WTC11 (cell line): Measurements from ENCODE around the gene MS4A4A. TPM values are rescaled to one million over a fixed set of nuclear protein-coding genes. Genes with fewer than 3 reads are reported as not detected.

Source experiments
- ATAC-seq: fragments of 200-7000 bp; cut with Tn5 transposase; 2 replicates; pipeline ENCODE4 v1.10.0; 2021; ENCODE audit warnings: mild to moderate bottlenecking, moderate library complexity
- CTCF ChIA-PET: fragments of 300-600 bp; sonication (Branson Sonifier 250); formaldehyde crosslinking; loops from one replicate; lab custom pipeline; 2021; ENCODE audit warnings: antibody characterized with exemption; lab: Charles Lee
- POLR2A ChIA-PET: fragments of 350-600 bp; sonication (Branson Sonifier 250); formaldehyde crosslinking; loops from one replicate; lab custom pipeline; 2021; ENCODE audit warnings: antibody characterized with exemption; lab: Charles Lee
- DNase-seq: peaks from one replicate; pipeline ENCODE4 v3.0.0; 2021; ENCODE audit warnings: low spot score
- H3K27ac Mint-ChIP-seq: 2 replicates; pipeline ENCODE4 v1.8.0; 2021; ENCODE audit warnings: mixed read lengths
- H3K27me3 Mint-ChIP-seq: 2 replicates; pipeline ENCODE4 v1.8.0; 2021; ENCODE audit warnings: low read depth, mild to moderate bottlenecking, moderate library complexity, mixed read lengths
- H3K36me3 Mint-ChIP-seq: 2 replicates; pipeline ENCODE4 v1.8.0; 2021; ENCODE audit warnings: mixed read lengths
- H3K4me1 Mint-ChIP-seq: 2 replicates; pipeline ENCODE4 v1.8.0; 2022; ENCODE audit warnings: mixed read lengths
- H3K4me3 Mint-ChIP-seq: 2 replicates; pipeline ENCODE4 v1.8.0; 2021; ENCODE audit warnings: mild to moderate bottlenecking, moderate library complexity, mixed read lengths
- H3K9me3 Mint-ChIP-seq: 2 replicates; pipeline ENCODE4 v1.8.0; 2021; ENCODE audit warnings: mixed read lengths
- ARID4B ChIP-seq: sonication (generic); formaldehyde crosslinking; IDR thresholded peaks from 2 replicates; pipeline ENCODE4 v1.8.0; 2023; ENCODE audit warnings: missing genetic modification reagents, mild to moderate bottlenecking, borderline replicate concordance
- ATF6 ChIP-seq: sonication (generic); formaldehyde crosslinking; IDR thresholded peaks from 2 replicates; pipeline ENCODE4 v1.8.1; 2023; ENCODE audit warnings: mild to moderate bottlenecking, missing genetic modification reagents
- CREB1 ChIP-seq: sonication (generic); formaldehyde crosslinking; IDR thresholded peaks from 2 replicates; pipeline ENCODE4 v1.8.0; 2023; ENCODE audit warnings: mild to moderate bottlenecking, missing genetic modification reagents
- E2F4 ChIP-seq: sonication (generic); formaldehyde crosslinking; IDR thresholded peaks from 2 replicates; pipeline ENCODE4 v1.8.1; 2022; ENCODE audit warnings: low read depth, mild to moderate bottlenecking, moderate library complexity, missing genetic modification reagents, borderline replicate concordance
- ERG ChIP-seq: fragments of 250-450 bp; sonication (Bioruptor Pico); IDR thresholded peaks from 2 replicates; pipeline ENCODE4 v1.8.0; 2021; ENCODE audit warnings: mild to moderate bottlenecking
- MXD4 ChIP-seq: fragments of 250-450 bp; sonication (Bioruptor Pico); IDR thresholded peaks from 2 replicates; pipeline ENCODE4 v1.8.0; 2021; ENCODE audit warnings: mild to moderate bottlenecking, moderate library complexity, borderline replicate concordance
- MYBL2 ChIP-seq: sonication (generic); formaldehyde crosslinking; IDR thresholded peaks from 2 replicates; pipeline ENCODE4 v1.8.1; 2023; ENCODE audit warnings: mild to moderate bottlenecking, moderate library complexity, missing genetic modification reagents
- NFE2L1 ChIP-seq: sonication (generic); formaldehyde crosslinking; IDR thresholded peaks from 2 replicates; pipeline ENCODE4 v1.8.1; 2023; ENCODE audit warnings: missing genetic modification reagents
- NR3C1 ChIP-seq: sonication (generic); formaldehyde crosslinking; conservative IDR thresholded peaks from 2 replicates; pipeline ENCODE4 v1.8.1; 2023; ENCODE audit warnings: low read depth, mild to moderate bottlenecking, missing genetic modification reagents
- RELA ChIP-seq: sonication (generic); formaldehyde crosslinking; IDR thresholded peaks from 2 replicates; pipeline ENCODE4 v1.8.1; 2022; ENCODE audit warnings: missing genetic modification reagents, mild to moderate bottlenecking, borderline replicate concordance
- TP53 ChIP-seq: sonication (generic); formaldehyde crosslinking; IDR thresholded peaks from 2 replicates; pipeline ENCODE4 v1.8.1; 2023; ENCODE audit warnings: mild to moderate bottlenecking, missing genetic modification reagents
- ZNF232 ChIP-seq: sonication (generic); formaldehyde crosslinking; IDR thresholded peaks from 2 replicates; pipeline ENCODE4 v1.8.0; 2022; ENCODE audit warnings: mild to moderate bottlenecking, missing genetic modification reagents
- ZNF416 ChIP-seq: fragments of 250-450 bp; sonication (Bioruptor Pico); IDR thresholded peaks from 2 replicates; pipeline ENCODE4 v1.9.0; 2021; ENCODE audit warnings: mild to moderate bottlenecking, inconsistent platforms
- ZNF423 ChIP-seq: fragments of 250-450 bp; sonication (Bioruptor Pico); IDR thresholded peaks from 2 replicates; pipeline ENCODE4 v2.1.2; 2022; ENCODE audit warnings: mild to moderate bottlenecking, moderate library complexity
- total RNA-seq: library from RNA; stranded (reverse); gene quantifications from 3 replicates; pipeline ENCODE4 v1.2.3, GENCODE V29; 2021

Gene MS4A4A
- total RNA-seq, 1 experiment from 2014 or later, result not detected

GRCh38 chr11:60241786-60242185 is 38.7 kb upstream of the MS4A4A start (continued):
- no peak for TF ChIP-seq MYBL2 (CRISPR knock-in tag)
- TF ChIP-seq ZNF416 (CRISPR knock-in tag), result no peak
- TF ChIP-seq ZNF423 (CRISPR knock-in tag), result no peak
- TF ChIP-seq E2F4 (CRISPR knock-in tag), result no peak
- no peak for TF ChIP-seq ATF6 (CRISPR knock-in tag)
- TF ChIP-seq NFE2L1 (CRISPR knock-in tag), result no peak
- TF ChIP-seq ARID4B (CRISPR knock-in tag), result no peak
- no peak for TF ChIP-seq TP53 (CRISPR knock-in tag)
- no peak for TF ChIP-seq MXD4 (CRISPR knock-in tag)
- TF ChIP-seq ERG (CRISPR knock-in tag), result no peak
- TF ChIP-seq NR3C1 (CRISPR knock-in tag), result no peak

GRCh38 chr11:60242740-60243239 is 37.7 kb upstream of the MS4A4A start, which contains the start of gene MS4A4E:
MS4A4E (minus strand) TSS chr11:60243137; CDS start chr11:60230055, 13,082 bp downstream.
- ATAC-seq, result no peak
- no peak for TF ChIP-seq RELA (CRISPR knock-in tag)
- TF ChIP-seq ZNF232 (CRISPR knock-in tag), result no peak
- no peak for TF ChIP-seq CREB1 (CRISPR knock-in tag)
- TF ChIP-seq MXD4 (CRISPR knock-in tag), result no peak
- no peak for TF ChIP-seq ATF6 (CRISPR knock-in tag)
- CTCF ChIA-PET, result no interaction called here

More at GRCh38 chr11:60242740-60243239, 37.7 kb upstream of the MS4A4A start, which contains the start of gene MS4A4E:
- Mint-ChIP-seq H3K27ac (no peak within 1 kb of the TSS), H3K27me3 (no peaks in the 10 kb centered on the region), H3K4me1 (no peaks in the 10 kb centered on the region), H3K9me3 (no peaks in the 10 kb centered on the region), H3K4me3 (no peak within 1 kb of the TSS), H3K36me3 (no peaks in the 10 kb centered on the region)
- POLR2A ChIA-PET, result no interaction called here
- no peak for DNase-seq
